HG03439 (cell line): Measurements from ENCODE around the gene PDP2.
"Not testable (repeated sequence)": the region's sequence is repeated elsewhere in the genome, so short reads cannot be mapped to it uniquely, and the experiment has no call there.

Source experiments
- ATAC-seq: cut with Tn5 transposase; IDR thresholded peaks from one replicate; pipeline ENCODE4 v1.9.1; 2021; ENCODE audit warnings: mild to moderate bottlenecking, moderate library complexity; ENCODE audit not compliant: unreplicated experiment

The PDP2 gene

GRCh38 chr16:66881964-66882508, 1.7 kb downstream of the PDP2 start:
- ATAC-seq: no peak

GRCh38 chr16:66882702-66883101, 2.4 kb downstream of the PDP2 start:
- ATAC-seq: no peak

- no peak for ATAC-seq
Measured at GRCh38 chr16:66885491-66885890, 5.2 kb downstream of the PDP2 start.

- ATAC-seq: no peak
Measured at GRCh38 chr16:66886321-66886720, 6.0 kb downstream of the PDP2 start.

- no peak for ATAC-seq
Measured at GRCh38 chr16:66886914-66887313, 6.6 kb downstream of the PDP2 start.

GRCh38 chr16:66888647-66889615, 8.6 kb downstream of the PDP2 start:
- ATAC-seq: no peak

GRCh38 chr16:66889622-66890021, 9.3 kb downstream of the PDP2 start:
- no peak for ATAC-seq

- no peak for ATAC-seq
Measured at GRCh38 chr16:66890799-66891198, 10.5 kb downstream of the PDP2 start.

- no peak for ATAC-seq
Measured at GRCh38 chr16:66891360-66891759, 11.0 kb downstream of the PDP2 start.

GRCh38 chr16:66891797-66892196, 11.5 kb downstream of the PDP2 start:
- ATAC-seq: no peak

- ATAC-seq: no peak
Measured at GRCh38 chr16:66894055-66894454, 13.7 kb downstream of the PDP2 start.

GRCh38 chr16:66894948-66895688, 14.8 kb downstream of the PDP2 start:
- no peak for ATAC-seq

- no peak for ATAC-seq
Measured at GRCh38 chr16:66895689-66895979, 15.3 kb downstream of the PDP2 start.

GRCh38 chr16:66895999-66896398, 15.7 kb downstream of the PDP2 start:
- no peak for ATAC-seq

- ATAC-seq: not testable (repeated sequence)
Measured at GRCh38 chr16:66896682-66897081, 16.4 kb downstream of the PDP2 start.

- ATAC-seq: no peak
Measured at GRCh38 chr16:66898207-66898606, 17.9 kb downstream of the PDP2 start.

GRCh38 chr16:66898933-66899309, 18.6 kb downstream of the PDP2 start:
- no peak for ATAC-seq

GRCh38 chr16:66899310-66899944, 19.1 kb downstream of the PDP2 start:
- ATAC-seq: no peak

GRCh38 chr16:66899945-66900710, 19.8 kb downstream of the PDP2 start:
- ATAC-seq: no peak

GRCh38 chr16:66900721-66901441, 20.6 kb downstream of the PDP2 start:
- ATAC-seq: no peak
